Kidney tubule cell (primary cell): ENCODE measurements around the gene SLC26A6.

Experiments
- DNase-seq: peaks from one replicate; pipeline ENCODE4 v3.0.0-alpha.2; 2018; ENCODE audit warnings: low spot score

SLC26A6 gene

DNA sequence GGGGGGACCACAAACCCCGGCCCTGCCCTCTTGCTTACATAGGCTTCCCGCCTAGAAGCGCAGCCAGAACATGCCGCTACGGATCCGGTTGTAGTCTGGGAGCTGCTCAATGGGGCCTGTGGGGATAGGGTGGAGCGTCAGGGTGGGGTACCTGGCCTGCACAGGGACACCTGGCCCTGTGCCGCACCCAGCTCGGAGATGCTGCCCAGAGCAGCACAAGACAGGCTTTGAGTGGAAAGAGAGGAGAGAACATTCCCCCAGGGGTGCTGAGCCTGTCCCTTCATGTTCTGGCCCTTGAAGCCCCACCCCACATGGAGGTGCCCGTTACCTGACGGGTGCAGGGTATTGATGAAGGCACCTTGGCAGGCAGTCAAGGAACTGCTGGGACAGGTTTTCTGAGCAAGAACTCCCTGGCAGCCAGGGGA, 36.2 kb downstream of the SLC26A6 start:
- no peak for DNase-seq

DNA sequence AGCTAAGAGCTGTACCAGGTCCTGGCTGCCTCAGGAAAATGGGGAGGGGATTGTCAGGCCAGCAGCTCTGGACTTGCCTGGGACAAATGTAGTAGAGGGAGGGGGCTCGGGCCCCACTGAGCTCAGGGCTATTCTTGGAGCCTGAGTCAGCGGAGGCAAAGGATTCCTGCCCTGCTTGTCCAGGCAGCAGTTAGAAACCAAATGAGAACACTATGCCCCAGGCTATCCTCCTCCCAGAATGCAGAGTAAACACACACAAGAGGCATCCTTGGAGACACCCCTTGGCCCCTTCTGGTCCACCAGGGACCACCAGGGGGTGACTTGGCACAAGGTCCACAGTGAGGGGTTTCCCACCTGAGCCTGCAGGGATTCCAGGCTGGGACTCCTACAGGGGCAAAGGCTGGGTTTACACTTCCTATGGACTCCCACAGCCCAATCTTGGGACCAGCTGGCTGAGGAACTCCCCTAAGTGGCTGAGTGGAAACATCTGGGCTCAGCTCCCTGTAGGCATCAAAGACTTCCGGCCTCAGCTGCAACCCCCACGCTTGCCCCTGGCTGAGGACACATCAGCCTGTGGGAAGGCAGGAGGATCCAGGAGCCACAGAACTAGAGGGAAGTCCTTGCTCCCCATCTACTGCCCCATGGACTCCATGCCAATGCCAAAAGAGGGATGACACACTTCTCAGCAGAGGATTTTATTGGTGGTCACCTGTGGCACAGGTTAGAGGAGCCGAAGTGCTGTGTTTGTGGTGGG, 36.8 kb downstream of the SLC26A6 start:
- peak; percentile 55 for DNase-seq

DNA sequence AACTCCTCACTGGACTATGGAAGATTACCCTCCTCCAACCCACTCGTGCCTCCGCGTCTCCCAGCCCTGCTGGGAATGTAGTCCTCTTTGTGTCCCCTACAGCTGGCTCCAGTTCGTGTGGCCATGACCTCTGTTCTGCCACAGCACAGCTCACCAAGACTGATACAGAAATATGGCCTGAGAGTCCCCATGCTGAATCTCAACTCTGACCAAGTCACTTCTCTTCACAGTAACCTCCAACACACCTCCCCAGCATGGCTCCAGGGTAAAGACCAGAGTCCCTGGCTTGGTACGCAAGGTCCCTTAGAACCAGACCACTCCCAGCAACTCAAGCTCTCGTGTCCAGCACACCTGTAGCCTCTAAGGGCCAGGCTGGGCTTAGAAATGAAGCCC, 37.9 kb downstream of the SLC26A6 start:
- no peak for DNase-seq

DNA sequence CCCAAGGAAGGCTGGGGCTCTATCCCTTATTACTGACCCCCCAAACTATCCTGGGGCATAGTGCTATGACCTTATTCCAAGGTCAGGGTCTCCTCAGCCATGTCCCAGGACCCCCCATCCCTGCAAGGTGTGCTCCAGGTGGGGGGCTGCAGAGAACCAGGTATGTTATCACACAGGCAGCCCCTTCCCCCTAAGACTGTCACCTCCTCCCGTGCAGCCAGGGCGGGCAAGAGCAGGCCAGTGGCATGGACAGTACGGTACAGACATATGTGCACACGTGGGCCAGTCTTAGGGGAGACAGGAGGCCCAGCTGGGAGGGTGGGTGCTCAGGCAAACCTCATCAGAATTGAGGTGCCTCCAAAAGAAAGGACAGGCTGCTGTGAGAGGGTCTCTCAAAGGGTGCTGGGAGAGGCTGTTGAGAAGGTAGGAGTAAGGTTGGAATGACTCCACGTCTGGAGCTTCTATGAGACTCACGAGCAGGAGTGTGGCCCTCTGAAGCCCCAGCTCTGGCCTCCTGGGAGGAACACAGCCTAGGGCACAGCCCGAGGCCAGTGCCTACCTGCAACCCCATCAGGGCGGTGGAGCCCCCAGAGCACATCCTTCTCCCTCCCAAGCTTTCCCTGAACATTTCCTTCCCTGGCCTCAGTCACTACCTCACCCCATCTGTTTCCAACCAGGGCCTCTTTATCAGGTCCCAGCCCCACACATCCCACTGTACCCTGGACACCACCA, 38.4 kb downstream of the SLC26A6 start:
- DNase-seq: no peak

DNA sequence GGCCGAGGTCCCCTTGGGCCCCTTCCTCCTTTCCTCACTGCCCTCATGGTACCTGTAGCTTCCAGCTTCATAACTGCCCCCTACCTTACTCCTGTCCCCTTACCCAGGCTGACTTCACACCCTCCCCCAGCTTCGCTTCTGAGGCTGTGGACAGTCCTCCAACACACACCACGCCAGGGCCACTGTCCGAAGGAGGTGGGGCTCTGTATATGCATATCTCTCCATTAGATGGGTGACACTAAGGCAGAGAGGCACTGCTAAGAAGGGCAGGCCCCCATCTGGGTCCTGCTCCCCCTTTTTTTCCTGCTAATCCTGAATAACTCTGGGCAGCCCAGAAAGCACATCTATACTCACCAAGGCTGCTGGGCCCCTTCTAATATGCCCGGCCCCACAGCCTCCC, 39.1 kb downstream of the SLC26A6 start:
- no peak for DNase-seq

DNA sequence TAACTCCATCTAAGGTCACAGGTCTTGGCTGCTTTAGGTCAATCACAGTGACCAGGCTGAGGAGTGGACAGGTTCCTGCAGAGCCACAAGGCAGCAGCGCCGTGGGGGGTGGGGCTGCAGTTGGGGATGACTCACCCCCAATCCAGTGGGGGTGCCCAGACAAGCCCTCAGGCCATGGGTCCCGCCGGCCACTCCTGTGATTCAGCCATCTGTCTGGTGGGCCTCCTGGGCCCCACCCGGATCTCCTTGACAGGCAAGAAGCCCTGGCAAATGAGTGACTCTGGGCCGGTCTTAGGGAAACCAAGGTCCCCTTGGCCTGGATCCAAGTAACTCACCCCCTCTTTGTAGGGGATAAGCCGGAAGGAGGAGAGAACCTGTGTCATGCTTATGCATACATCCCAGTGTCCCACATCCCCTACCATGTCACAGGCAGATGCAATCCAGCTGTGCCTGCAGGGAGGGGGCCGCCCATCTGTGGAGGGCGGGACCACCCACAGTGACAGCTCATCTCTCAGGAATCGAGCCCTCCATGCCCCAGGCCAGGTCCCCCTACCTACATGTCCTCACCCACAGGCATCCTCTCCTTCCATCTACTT, 39.6 kb downstream of the SLC26A6 start:
- DNase-seq: peak; percentile 99

DNA sequence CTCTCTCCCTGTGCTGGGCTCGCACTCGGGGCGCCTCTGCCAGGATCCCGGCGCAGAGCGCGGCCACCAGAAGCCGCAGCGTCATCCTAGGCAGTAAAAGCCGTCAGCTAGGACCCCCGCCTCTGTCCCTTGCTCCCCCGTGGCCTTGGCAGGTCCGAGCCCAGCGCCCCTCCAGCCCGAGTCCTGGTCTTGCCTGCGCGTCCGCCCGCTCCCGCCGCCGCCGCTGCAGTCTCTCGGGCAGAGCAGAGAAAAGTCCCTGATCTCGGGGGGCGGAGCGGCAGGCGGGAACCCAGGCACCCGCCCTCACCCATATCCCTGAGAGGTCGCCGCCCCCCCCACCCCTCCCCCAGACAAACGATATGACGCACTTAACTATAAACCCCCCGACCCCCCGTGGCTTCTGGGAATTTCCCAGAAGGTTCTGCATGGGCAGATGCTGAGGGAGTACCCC, 40.2 kb downstream of the SLC26A6 start, which contains the start of gene COL7A1:
COL7A1 (minus strand) TSS at position 255 of the 451 bp plus-strand sequence; CDS start at position 85, 170 bp downstream.
- no peak for DNase-seq

DNA sequence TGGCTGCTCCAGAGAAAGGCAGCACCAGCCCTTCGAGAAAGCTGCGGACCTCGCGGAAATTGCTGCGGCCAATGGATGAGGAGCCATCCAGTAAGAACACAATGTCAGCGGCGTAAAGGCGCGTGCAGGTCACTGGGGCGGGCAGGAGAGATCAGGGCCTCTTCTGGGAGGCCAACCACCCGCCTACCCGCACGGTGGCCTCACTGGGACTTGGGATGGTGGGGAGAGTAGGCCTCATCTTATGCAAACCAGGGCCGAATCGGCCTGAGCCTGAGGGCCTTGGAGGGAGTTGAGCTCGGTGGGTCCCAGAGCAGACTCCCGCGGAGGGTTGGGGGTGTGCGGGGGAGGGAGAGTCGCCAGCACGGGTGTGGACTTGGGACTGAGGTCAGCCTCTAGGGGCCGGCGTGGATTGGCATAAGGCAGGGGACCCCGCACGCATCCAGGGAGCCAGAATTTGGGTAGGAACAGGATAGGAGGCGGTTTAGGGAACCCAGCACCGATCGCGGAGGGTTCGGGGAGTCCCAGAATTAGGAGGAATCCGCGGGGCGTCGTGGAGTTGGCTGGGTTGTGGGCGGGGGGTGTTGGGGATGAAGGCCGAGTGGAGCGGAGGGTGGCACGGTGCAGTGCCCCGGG, 40.7 kb downstream of the SLC26A6 start:
- DNase-seq: peak; percentile 35

DNA sequence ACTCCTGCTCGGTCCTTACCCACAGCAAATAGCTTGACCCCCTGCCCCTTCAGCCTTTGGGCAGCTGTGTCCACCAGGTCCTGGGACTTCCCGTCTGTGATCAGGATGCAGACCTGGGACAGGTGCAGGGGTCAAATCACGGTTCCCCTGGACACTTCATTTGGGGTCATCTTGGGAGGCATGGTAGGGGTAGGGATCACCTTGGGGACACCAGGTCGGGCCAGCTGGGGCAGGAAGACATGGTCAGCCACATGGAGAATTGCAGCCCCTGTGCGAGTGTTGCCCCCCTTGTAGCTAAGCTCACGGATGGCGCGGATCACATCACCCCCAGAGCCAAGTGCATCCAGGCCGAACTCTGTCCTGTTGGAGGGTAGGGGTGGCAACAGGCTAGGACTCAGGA, 41.9 kb downstream of the SLC26A6 start:
- DNase-seq: no peak

DNA sequence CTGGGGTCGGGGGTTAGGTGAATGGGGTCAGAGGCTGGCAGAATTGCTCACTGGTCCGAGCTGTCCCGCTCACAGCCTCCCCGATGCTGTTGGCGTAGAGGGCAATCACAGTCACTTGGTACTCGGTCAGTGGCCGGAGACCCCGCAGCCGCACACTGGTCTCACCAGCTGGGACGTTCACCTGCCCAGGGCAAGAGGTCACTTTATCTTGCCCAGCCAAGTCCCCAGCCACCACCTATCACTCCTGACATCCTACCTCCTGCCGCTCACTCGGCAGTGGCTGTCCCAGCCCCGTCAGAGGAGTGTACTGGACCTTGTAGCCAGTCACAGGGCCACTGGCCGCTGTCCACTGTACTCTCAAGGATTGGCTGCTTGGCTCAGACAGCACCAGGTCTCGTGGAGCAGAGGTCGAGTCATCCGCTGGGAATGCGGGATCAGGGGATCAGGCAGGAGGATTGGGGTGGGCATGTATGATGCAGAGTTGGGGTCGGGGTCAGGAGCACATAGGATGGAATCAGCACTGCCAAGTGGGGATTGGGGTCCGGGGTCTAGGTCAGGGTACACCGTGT, 42.7 kb downstream of the SLC26A6 start:
- DNase-seq: peak; percentile 42

DNA sequence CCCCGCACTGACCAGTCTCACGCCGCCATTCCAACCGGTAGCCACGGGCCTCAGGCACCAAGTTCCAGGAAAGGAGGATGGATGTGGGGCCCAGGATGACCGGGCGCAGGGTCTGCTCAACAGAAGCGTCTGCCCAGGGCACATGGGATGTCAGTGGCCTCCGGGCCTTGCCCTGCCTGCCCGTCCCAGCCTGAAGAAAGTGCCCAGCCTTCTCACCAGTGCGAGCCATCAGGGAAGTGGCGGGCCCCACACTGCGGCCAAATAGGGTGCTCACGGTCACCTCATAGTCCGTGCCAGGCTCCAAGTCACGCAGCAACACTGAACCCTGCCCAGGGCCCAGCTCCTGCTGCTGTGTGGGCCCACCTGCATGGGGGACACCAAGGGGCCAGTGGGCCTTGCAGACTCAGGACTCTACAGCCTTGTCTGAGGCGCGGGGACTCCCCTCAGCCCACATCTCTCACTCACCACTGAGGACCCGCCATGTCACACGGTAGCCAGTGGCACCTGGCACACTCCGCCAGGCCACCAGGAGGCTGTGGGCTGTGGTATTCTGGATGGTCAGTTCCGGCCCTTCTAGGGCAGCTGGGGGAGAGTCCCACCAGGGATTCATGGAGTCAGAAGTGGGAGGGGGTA, 43.3 kb downstream of the SLC26A6 start:
- no peak for DNase-seq

DNA sequence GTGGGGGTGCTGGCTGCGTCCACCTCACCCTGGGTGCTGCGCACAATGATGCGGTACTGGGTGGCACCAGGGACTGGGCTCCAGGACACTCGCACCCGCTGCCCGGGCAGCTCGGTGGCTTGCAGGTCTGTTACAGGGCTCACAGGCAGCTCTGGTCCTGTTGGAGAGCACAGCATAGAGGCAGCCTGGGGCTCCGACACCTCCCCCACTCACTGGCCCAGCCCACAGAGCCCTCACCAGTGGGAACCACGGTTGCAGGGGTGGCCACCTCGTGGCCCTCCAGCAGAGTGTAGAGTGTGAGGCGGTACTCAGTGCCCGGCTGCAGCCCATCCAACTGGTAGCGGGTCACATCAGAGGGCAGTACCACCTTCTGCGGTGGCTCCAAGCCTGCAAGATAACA, 43.8 kb downstream of the SLC26A6 start:
- no peak for DNase-seq

DNA sequence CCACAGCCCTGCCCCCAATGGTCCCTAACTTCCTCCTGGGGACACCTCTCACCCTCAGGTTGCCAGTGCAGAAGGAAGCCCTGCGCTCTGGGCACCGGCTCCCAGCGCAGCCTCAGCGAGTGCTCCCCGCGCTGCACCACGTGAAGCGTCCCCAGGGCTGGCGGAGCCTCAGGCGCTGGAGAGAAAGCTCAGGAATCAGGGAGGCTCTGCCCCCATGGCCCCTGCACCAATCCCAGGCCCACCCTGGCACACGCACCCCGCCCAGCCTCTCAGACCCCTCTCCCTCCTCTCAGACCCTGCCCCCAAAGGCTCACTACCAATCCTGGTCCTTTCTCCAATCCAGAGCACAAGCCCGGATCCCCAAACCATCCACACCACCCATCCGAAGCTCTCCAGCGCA, 47.0 kb downstream of the SLC26A6 start:
- no peak for DNase-seq

DNA sequence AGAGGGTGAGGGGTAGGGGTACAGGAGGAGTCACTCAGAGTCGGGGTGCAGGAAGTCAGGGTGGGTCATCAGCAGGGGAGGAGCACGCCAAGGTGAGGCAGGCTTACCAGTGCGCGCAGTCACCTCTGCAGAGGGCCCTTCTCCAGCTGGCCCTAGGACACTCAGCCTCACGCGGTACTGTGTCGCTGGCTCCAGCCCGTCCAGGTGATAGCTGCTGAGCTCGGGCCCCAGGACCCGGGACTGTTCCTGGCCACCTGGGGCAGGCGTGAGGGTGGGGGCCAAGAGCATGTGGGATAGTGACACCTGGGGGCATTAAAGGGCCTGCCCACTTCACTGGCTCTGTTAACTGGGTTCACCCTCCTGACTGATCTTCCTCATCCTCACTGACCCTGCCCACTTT, 47.6 kb downstream of the SLC26A6 start:
- no peak for DNase-seq

DNA sequence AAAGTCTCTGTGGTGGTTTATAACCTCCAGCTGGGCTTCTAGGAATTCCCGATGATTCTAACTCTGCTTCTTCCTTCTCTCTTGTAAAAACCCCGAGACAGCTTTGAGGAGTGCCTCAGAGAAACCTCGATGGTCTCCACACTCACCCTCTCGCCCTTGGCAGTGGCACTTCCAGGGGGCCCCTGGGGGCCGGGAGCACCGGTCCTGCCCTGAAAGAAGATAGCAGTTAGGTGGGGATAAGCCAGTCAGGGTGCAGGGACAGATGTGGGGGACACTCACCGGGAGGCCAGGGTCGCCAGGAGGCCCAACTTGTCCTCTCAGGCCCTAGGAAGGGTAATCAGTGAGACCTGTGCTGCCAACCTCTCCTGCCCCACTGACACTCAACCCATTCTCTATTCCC, 49.9 kb downstream of the SLC26A6 start:
- no peak for DNase-seq

DNA sequence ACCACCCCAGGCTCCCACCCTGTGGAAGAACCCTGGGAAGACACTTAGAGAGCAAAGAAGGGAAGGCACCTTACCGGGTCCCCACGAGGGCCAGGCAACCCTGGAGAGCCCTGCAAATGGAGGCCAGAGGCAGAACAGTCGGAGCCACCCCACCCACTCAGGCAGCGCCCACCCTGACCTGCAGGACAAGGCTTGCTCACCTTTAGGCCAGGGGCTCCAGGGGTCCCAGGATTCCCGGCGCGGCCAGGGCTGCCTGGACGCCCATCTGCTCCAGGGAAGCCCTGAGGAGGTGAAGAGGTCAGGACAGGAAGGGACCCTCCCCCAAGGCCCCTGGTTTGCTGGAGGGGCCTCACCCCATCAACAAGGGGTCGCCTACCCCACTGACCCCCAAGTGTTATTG, 50.4 kb downstream of the SLC26A6 start:
- DNase-seq: no peak

DNA sequence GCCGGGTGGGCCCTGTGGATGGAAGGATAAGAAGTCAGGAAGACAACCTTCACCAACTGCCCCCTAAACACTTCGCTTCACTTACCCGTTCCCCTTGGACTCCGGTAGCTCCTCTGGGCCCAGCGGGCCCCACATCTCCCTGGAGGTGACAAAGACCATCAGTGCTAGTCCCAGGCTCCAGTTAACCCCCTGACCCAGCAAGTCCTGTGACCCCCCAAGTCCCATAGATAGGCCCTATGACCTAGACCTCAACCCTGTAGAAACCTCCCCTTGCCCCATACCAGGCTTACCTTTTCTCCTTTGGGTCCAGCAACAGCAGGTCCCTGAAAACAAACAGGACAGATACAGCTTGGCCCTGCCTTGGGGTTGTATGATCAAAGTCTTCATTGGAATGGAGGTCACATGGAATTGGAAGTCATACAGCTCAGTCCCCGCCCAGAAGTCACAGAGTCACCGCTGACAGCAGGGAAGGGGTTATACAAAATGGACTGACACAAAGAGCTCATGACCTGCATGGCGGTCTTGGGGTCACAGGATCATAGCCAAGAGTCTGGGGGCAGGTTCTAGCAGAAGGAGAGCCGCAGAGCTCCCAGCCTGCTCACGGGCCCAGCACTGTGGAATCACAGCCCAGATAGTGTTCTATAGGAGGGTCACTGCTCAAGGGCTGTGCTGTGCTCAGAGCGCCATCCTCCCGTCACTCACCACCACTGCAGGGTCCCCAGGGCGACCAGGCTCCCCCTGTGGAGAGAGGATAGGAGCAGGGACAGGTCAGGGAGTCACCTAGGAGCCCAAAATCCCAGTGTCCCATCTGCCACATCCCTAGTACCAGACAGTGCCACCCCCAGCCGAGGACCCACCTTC, 53.4 kb downstream of the SLC26A6 start:
- DNase-seq: no peak

DNA sequence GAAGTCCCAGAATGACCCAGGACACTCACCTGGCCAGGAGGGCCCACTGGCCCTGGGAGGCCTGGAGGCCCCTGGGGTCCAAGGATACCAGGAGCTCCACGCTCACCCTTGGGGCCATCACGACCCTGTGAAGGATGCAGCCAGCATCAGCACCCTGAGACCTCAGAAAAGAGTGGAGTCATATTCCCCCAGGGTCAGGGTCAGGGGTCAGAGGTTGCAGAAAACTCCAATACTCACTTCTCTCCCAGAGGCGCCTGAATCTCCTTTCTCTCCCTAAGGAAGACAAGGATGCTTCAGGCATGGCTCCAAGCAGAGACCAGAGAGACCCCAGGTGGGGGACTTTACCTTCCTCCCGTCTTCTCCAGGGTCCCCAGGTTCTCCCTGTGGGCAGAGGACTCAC, 58.6 kb downstream of the SLC26A6 start:
- no peak for DNase-seq
